ENCODE data around the gene COX11. TPM values are rescaled to one million over a fixed set of nuclear protein-coding genes. Genes with fewer than 3 reads are reported as not detected.

Gene COX11, protein sequence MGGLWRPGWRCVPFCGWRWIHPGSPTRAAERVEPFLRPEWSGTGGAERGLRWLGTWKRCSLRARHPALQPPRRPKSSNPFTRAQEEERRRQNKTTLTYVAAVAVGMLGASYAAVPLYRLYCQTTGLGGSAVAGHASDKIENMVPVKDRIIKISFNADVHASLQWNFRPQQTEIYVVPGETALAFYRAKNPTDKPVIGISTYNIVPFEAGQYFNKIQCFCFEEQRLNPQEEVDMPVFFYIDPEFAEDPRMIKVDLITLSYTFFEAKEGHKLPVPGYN
- total RNA-seq (2022) (29.6 and 38.5 TPM in 2 replicates), Bru-seq, nascent RNA (percentile 67 among the genes with signal in this experiment), BruChase-seq, experiment 1, labeled RNA remaining after a 6-hour chase (percentile 83 among the genes with signal in this experiment), BruChase-seq, experiment 2, labeled RNA remaining after a 2-hour chase (percentile 75 among the genes with signal in this experiment)
- long read RNA-seq, transcript COX11-201 (4 exons, 2,497 nt): major isoform, 49 of 61 reads
- long read RNA-seq, partial matches to known transcripts: 0 of 61 reads
- long read RNA-seq, other reads (novel, unspliced or antisense): 8 of 61 reads

DNA sequence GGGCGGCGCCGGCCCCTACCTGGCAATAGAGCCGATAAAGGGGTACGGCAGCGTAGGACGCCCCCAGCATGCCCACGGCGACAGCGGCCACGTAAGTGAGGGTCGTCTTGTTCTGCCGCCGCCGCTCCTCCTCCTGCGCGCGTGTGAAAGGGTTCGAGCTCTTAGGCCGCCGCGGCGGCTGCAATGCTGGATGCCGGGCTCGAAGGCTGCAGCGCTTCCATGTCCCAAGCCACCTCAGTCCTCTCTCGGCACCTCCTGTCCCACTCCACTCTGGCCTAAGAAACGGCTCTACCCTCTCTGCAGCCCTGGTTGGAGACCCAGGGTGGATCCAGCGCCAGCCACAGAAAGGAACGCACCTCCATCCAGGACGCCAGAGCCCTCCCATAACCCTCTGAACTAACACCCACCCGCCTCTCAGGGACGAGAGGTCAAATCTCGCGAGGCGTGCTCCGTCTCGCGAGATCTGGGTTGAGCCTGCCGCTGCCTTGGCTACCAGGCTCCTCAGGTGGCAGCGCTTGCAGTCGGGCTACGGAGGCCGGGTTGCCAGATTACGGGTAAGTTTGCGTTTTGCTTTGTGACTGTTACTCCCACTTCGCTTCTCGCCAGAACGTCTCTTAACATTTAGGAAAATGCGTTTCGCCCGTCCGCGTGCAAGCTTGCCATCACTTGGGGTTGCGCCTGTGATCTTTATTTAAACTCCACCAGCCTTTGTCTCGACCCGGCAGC, at the start of gene COX11, which contains the start of gene STXBP4:
COX11 (minus strand) TSS at position 393 of the 726 bp plus-strand sequence; CDS start at position 385, 8 bp downstream.
STXBP4 (plus strand) TSS at position 504 of the 726 bp plus-strand sequence. CDS start 17,455 bp downstream, outside the sequence.
- Mint-ChIP-seq H3K36me3 (ENCODE audit: insufficient read depth, unreplicated experiment) (peaks cover 27% of the 10 kb centered on the region), H3K27me3 (ENCODE audit: insufficient read depth, unreplicated experiment) (no peaks in the 10 kb centered on the region), H3K4me3 (ENCODE audit: unreplicated experiment) (no peak within 1 kb of the TSS), H3K27ac (ENCODE audit: low read depth, unreplicated experiment) (no peak within 1 kb of the TSS), H3K9me3 (ENCODE audit: unreplicated experiment) (no peaks in the 10 kb centered on the region), H3K4me1 (ENCODE audit: insufficient read depth, unreplicated experiment) (peaks cover 8% of the 10 kb centered on the region)
- ChIA-PET CTCF (interaction anchor here (0.6 to 0.7 kb wide), 4 partner anchors 9 to 1837 kb away, joined by 3 to 6 read pairs (median 3); no protein-coding TSS in a partner anchor), POLR2A (interaction anchor here (0.7 to 2.2 kb wide), 6 partner anchors 11 to 465 kb away, joined by 3 to 11 read pairs (median 4); no protein-coding TSS in a partner anchor)
- TF ChIP-seq, protein P1, sequence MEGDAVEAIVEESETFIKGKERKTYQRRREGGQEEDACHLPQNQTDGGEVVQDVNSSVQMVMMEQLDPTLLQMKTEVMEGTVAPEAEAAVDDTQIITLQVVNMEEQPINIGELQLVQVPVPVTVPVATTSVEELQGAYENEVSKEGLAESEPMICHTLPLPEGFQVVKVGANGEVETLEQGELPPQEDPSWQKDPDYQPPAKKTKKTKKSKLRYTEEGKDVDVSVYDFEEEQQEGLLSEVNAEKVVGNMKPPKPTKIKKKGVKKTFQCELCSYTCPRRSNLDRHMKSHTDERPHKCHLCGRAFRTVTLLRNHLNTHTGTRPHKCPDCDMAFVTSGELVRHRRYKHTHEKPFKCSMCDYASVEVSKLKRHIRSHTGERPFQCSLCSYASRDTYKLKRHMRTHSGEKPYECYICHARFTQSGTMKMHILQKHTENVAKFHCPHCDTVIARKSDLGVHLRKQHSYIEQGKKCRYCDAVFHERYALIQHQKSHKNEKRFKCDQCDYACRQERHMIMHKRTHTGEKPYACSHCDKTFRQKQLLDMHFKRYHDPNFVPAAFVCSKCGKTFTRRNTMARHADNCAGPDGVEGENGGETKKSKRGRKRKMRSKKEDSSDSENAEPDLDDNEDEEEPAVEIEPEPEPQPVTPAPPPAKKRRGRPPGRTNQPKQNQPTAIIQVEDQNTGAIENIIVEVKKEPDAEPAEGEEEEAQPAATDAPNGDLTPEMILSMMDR (IDR thresholded peaks at IDR 0.05; ENCODE audit: unreplicated experiment): peak; percentile 26
- intact Hi-C loops (cut with micrococcal nuclease): no loop called here
- TSS peak; percentile 33 for BruUV-seq (replicated peaks)
- DNase-seq (ENCODE audit: unreplicated experiment): peak; percentile 97

DNA sequence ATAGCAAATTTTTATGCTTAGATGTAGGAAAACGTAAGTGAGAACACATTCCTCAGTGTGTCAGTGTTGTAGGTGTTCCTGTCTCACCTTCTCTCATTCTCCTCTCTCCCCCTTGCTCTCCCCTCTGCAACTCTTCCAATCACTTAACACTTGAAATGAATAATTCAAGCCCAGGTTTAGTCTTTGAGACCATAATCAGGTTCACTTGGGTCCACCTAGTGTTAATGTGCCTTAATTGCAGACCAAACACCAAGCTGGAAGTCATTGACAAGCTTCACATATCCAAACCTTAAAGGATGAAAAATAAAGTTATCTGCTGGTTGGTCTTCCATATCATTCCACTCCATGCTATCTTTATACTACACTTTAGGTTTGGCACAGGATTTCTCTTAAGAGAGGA, 37.1 kb upstream of the COX11 start:
- peak; percentile 35 for DNase-seq (ENCODE audit: unreplicated experiment)
- Mint-ChIP-seq H3K4me3 (ENCODE audit: unreplicated experiment) (no peak overlapping the region), H3K36me3 (ENCODE audit: insufficient read depth, unreplicated experiment) (no peaks in the 10 kb centered on the region), H3K27me3 (ENCODE audit: insufficient read depth, unreplicated experiment) (no peaks in the 10 kb centered on the region), H3K9me3 (ENCODE audit: unreplicated experiment) (no peaks in the 10 kb centered on the region), H3K27ac (ENCODE audit: low read depth, unreplicated experiment) (no peak overlapping the region), H3K4me1 (ENCODE audit: insufficient read depth, unreplicated experiment) (no peaks in the 10 kb centered on the region)
- intact Hi-C loops (cut with micrococcal nuclease): no loop called here
- ChIA-PET POLR2A (interaction anchor here (0.5 kb wide), 1 partner anchor 9 kb away, joined by 3 read pairs; no protein-coding TSS in a partner anchor), CTCF (interaction anchor here (0.6 to 3.2 kb wide), 8 partner anchors 13 to 861 kb away, joined by 3 to 36 read pairs (median 4); no protein-coding TSS in a partner anchor)
- TF ChIP-seq, protein P1 (IDR thresholded peaks at IDR 0.05; ENCODE audit: unreplicated experiment): peak; percentile 44
- BruUV-seq (replicated peaks): no TSS peak

DNA sequence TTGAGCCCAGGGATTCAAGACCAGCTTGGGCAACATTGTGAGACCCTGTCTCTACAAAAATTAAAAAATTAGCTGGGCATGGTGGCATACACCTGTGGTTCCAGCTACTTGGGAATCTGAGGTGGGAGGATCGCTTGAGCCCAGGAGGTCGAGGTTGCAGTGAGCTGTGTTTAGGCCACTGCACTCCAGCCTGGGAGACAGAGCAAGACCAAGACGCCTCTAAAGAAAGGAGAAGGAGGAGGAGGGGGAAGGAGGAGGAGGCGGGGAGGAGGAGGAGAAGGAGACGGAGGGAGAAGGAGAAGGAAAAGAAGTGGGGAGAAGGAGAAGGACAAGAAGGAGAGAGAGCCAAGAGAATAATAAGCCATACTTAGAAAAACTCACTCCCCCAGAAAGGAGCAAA, 36.0 kb upstream of the COX11 start:
- TF ChIP-seq, protein P1 (IDR thresholded peaks at IDR 0.05; ENCODE audit: unreplicated experiment): no peak
- no peak for DNase-seq (ENCODE audit: unreplicated experiment)
- Mint-ChIP-seq H3K4me1 (ENCODE audit: insufficient read depth, unreplicated experiment) (no peaks in the 10 kb centered on the region), H3K27me3 (ENCODE audit: insufficient read depth, unreplicated experiment) (no peaks in the 10 kb centered on the region), H3K36me3 (ENCODE audit: insufficient read depth, unreplicated experiment) (no peaks in the 10 kb centered on the region), H3K4me3 (ENCODE audit: unreplicated experiment) (no peak overlapping the region), H3K9me3 (ENCODE audit: unreplicated experiment) (no peaks in the 10 kb centered on the region), H3K27ac (ENCODE audit: low read depth, unreplicated experiment) (no peak overlapping the region)
- ChIA-PET POLR2A (interaction anchor here (0.7 kb wide), 1 partner anchor 10 kb away, joined by 3 read pairs; no protein-coding TSS in a partner anchor), CTCF (interaction anchor here (1.4 to 3.2 kb wide), 4 partner anchors 8 to 347 kb away, joined by 3 to 36 read pairs (median 6); no protein-coding TSS in a partner anchor)
- BruUV-seq (replicated peaks): no TSS peak
- intact Hi-C loops (cut with micrococcal nuclease): no loop called here

All from MCF 10A (cell line).